HG03175 (cell line): Measurements from ENCODE around the gene DEPDC1B.
"Not testable (repeated sequence)": the region's sequence is repeated elsewhere in the genome, so short reads cannot be mapped to it uniquely, and the experiment has no call there.

ENCODE experiments used
- ATAC-seq: cut with Tn5 transposase; IDR thresholded peaks from one replicate; pipeline ENCODE4 v1.9.1; 2021; ENCODE audit warnings: mild to moderate bottlenecking, moderate library complexity; ENCODE audit not compliant: unreplicated experiment

DEPDC1B gene

DNA sequence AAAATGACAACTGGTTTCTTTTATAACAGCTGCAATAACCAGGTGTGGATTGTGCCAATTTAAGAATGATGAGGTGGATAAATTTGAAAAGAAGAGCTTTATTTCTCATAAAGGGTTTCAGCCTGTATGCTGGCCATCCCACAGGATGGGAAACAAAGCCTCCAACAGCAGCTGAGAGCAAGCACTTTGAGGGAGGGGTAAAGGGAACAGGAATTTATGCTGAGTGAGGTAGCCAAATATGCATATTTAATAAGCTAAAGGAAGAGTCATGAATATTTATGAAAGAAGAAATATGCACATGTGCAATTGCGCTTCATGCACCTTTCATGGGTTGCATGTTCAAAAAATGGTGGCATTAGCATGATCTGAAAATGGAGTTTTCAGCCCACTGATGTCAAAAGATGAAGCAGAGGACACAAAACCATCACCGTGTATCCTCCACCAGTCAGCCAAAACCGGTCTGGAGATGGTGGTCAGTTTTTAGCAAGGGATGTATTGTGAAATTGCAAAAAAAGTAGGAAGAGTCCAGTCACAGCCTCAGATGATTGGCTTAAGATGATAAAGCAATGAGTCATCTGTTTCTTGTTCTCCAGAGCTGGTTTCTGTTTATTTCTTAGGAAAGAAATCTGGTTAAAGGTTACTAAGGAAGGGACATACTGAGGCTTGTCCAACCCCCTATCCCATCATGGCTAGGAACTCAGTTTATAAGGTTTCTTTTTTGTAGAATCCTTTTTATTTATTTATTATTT lies 47.9 kb downstream of the DEPDC1B start:
- no peak for ATAC-seq

DNA sequence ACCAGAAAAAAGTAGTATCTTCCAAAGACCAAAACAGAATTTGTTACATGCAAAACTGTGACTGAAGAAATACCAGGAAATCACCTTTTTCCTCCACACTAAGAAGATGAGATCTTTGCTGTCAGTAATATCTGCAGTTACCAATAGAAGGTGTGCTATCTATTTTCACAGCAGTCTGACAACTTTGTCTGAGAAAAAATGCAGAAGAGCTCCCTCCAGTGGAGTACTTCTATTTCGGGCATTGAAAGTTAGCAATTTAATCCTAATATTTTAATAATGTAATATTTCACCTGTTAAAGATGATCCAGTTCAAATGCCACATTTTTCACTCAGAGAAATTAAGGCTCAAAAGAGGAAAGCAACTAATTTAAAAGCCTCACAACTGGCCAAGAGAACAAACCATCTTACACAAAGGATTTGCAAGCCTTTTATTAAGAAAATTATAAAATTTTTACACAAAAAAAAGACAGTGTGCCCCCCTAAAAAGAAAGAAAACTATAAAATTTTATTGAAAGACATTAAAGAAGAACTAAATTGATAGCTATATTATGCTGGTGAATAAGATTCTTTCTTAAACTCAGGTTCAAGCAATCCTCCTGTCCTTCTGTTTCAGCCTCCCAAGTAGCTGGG lies 50.6 kb downstream of the DEPDC1B start:
- peak; percentile 66 for ATAC-seq

DNA sequence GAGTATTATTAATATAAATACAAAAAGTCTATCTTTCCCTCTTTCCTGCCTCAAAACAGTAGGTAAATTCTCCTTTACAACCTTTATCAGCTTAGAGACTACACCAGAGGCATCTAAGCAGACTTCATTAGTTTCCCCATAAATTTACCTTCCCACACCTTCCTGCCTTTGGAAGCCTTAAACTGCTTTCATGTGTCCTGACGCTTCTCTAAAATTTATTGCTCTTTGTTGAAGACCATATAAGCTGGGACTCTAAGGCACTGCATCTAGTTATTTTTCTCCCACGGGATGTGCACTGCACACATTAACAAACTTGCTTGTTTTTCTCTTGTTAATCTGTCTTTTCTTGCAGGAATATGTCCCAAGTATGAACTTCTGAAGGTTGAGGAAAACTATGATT lies 51.8 kb downstream of the DEPDC1B start:
- ATAC-seq = no peak

DNA sequence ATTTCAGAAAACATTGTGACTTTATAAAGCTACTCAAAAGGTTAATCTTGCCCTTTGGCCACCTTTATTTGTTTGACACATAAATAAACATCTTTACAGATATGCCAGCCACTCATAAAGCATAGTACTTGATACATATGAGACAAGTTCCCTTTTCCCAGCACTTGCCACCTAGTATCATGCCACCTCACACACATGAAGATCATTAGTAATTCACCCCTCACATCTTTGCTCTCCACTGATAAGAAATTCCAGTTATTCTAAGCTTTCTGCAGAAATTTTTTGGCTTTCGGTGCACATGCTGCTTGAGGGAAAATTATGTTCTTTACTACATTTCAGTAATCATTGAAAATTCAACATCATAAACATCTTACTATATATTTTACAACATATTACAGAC lies 59.1 kb downstream of the DEPDC1B start:
- ATAC-seq = no peak

DNA sequence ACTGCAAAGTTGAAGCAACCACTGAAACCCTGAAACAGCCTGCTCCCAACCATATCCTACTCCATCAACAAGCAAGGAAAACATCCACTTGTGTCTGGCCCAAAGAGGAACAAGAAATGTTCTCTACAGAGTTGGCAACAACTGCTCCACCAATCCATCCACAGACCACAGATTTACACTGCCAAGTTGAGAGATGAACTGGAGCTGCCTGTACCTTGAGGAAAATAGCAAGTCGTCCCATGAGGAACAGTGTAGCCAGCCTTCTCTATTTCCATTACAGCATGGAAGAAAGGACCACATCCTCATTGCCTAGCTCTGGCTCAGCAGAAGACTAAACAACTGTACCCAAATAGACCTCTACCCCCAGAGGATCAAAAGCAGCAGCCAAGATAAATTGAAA lies 60.4 kb downstream of the DEPDC1B start:
- no peak for ATAC-seq

DNA sequence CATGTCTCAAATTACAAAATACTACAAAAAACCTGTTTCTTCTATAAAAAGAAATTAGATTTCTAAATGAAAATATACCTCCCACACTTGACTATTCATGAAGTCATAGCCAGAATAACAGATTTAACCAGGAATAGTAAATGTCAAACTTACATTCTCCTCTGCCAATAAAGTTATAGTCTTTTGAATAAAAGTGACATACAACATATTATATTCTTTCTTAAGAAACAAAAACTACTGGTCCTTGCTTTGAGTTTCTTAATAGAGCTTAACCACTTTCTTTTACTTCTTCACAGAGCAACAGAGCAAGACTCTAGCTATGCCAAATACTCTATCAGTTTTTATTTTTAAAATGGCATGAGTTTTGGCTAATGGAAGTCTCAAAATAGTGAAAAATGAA lies 61.7 kb downstream of the DEPDC1B start:
- no peak for ATAC-seq

DNA sequence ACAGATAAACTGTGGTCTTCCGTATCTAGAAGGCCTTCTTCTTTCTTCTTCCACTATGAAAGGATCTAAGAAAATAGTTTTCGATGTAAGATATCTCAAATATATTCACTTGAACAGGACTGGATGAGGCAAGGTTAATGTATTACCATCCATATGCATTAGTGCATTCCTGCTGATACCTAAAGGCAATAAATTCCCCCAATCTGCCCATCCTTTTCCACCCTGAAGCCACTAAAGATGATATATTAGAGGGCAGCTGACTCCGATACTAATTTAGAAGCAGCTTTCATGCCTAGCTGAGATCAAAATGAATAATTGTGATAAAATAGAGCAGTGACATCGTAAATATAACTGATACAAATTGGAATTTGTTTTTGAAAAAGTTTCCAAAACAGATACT lies 63.3 kb downstream of the DEPDC1B start:
- no peak for ATAC-seq

DNA sequence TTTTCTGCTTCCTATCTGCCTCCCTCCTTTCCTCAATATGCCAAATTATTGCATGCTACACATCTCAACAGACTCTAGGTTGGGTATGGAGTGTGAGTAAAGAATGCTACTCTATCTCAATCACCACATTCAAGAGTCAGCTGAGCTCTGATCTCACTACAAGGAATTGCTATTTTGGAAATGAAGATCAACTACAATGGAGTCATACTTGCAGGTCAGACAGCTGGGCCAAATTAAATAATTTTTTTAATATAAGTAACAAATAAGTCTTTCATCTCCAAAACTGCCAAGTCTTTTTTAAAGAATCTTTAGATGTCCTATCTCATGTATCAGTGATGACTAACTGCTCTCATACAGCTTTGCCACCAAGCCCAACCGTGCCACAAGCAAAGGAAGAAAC lies 64.0 kb downstream of the DEPDC1B start:
- no peak for ATAC-seq

DNA sequence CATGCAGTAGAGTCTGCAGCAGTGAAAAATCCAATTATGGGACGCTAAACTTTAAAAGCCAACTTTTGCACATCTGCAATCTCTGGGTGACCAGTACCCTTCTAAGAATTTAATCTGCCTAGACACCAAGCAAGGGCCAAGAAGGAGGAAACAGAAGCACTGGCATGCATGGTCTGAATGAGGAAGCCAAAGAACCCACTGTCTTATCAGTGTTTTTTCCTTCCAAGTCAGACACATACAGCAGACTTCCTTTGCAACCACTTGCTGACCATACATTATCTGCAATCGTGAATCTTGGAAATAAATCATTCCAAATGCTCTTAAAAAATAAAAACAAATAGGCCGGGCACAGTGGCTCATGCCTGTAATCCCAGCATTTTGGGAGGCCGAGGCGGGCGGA lies 65.9 kb downstream of the DEPDC1B start:
- ATAC-seq = no peak

DNA sequence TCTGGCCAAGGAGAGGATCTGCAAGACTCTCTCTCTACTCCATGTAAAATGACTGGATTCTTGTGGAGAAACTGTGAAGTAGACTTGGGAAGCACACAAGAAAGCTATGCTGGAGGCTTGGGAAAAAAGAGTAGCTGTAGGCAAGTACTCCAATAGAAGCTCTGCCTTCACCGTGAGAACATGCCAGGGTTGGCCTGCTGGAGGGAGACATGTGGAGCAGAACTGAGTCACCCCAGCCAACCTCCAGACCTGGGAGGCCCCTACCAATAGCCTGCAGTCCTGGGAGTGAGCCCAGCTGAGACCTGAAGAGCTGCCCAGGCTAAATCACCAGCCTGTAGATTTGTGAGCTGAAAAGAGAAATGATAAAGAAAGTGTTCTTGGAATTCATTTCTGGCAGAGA lies 66.6 kb downstream of the DEPDC1B start:
- ATAC-seq = no peak

DNA sequence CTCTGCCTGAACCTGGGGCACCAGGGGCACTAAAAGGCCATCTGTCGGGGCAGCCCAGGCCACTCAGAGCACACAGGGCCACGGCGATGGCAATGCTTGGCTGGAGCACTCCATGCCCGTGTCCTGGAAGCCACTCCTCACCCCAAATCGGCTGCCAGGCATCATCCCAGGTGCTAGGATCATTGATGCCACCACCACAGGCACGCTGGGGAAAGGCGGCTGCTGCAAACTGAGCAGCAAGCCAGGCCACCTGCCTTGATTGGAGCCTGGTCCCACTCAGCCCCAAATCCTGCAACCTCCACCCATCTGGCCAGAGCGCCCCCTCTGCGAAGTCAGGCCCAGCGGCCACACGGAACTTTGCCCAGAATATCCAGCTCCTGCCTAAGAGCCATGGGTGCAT lies 67.8 kb downstream of the DEPDC1B start:
- ATAC-seq = no peak

DNA sequence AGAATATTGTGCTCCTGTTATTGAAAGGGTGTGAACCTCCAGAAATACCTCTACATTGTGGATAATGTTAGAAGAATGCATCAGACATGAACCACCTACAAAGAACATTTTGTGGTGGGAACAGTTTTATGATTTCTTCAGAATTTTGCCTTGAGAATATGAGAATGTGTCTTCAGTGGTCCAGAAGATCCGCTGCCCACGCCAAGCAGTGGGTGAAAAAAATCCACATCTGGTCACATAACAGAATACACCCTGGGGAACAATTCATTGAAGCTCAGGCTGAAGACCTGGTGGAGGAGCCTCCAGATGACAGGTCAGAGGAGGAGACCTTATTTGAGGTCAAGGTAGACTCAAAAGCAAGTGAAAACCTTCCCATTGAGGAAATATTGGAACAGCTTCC lies 69.1 kb downstream of the DEPDC1B start:
- no peak for ATAC-seq

DNA sequence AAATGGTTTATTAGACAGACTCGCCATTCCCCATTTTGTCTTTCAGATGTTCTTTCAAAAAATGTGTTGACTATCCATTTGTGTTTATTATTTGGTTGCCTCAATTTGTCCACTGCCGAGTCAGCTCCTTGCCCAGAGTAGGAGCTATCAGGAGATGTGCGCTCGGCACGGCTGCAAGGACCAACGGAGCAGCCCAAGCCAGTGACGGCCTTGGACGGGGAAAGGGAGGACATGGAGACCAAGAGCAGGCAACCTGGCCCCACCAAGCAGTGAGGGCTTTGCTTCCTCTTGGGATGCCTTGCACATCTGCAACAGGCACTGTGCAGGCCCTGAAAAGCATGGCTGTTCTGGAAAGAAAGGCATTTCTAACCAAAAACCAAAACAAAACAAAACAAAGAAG lies 69.8 kb downstream of the DEPDC1B start:
- ATAC-seq = no peak

DNA sequence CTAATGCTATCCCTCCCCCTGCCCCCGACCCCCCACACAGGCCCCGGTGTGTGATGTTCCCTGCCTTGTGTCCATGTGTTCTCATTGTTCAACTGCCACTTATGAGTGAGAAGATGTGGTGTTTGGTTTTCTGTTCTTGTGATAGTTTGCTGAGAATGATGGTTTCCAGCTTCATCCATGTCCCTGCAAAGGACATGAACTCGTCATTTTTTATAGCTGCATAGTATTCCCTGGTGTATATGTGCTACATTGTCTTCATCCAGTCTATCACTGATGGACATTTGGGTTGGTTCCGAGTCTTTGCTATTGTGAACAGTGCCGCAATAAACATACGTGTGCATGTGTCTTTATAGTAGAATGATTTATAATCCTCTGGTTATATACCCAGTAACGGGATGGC lies 75.1 kb downstream of the DEPDC1B start:
- ATAC-seq = not testable (repeated sequence)

DNA sequence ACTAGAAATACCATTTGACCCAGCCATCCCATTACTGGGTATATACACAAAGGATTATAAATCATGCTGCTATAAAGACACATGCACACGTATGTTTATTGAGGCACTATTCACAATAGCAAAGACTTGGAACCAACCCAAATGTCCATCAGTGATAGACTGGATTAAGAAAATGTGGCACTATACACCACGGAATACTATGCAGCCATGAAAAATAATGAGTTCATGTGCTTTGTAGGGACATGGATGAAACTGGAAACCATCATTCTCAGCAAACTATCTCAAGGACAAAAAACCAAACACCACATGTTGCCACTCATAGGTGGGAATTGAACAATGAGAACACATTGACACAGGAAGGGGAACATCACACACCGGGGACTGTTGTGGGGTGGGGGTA lies 79.2 kb downstream of the DEPDC1B start:
- ATAC-seq = not testable (repeated sequence)

DNA sequence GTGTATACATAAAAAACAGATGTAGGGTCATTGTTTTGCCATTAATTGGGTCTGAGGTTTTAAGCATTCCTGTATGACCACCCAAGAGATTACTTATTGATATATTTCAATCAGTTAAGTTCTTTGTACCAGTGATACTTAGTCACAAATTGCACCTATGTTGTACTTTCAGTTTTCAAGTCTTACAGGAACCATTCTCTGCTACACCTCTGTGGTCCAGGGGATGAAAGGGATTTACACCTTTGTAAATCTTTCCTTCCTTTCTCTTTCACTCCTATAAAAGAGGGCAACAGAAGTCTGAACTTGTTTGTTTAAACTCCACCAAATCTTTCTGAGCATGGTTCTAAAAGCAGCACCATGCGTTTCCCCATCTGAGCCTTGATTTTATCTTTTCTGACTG lies 86.1 kb downstream of the DEPDC1B start:
- ATAC-seq = peak; percentile 62

DNA sequence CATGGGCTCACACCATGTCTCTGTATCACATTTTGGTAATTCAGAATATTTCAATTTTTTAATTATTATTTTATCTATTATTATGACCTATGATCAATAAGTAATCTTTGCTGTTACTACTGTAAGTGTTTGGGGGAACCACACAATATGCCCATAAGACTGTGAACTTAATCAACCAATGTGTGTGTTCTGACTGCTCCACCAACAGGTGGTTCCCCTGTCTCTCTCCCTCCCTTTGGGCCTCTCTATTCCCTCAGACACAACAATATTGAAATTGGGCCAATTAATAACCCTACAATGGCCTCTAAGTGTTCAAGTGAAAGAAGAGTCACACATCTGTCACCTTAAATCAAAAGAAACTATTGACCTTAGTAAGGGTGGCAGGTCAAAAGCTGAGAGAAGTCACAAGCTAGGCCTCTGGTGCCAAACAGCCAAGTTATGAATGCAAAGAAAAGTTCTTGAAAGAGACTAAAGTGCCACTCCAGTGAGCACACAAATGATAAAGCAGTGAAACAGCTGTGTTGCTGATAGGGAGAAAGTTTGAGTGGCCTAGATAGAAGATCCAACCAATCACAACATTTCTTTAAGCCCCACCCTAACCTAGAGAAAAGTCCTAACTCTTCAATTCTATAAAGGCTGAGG lies 88.7 kb downstream of the DEPDC1B start:
- no peak for ATAC-seq

DNA sequence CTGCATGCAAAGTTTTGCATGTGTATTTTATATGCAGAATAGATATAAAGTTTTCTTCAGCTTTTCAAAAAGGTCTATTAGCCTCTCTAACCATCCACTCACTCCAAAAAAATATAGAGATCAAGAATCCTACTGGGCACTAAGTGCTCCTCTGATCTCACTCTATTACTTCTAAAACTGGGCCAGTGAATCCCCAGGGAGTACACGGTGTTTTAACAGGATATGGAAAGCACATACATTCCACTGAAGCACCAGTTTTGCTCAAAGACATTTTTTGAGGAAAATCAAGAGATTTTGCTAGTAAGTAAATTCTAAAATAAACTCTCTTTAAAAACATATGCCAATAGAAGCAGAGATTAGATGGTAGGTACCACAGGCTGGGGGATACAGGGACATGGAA lies 95.2 kb downstream of the DEPDC1B start:
- no peak for ATAC-seq

DNA sequence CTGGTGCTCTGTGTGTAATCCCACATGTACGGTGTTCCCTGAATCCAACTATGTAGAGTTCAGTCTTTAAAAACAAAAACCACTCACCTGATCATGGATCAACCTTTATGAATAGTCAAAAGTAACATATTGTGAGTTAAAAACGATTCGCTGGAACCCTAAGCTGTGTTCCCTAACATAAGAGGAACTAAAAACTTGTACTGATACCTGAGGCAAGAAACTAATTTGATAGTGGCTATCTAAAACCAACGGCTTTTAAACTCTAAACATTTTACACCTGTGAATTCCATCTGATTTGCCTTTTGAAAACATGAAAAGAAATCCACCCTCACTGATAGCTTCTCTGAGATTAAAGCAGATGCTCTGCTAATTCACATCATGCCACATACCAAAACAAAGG lies 101.5 kb downstream of the DEPDC1B start:
- ATAC-seq = peak; percentile 49

DNA sequence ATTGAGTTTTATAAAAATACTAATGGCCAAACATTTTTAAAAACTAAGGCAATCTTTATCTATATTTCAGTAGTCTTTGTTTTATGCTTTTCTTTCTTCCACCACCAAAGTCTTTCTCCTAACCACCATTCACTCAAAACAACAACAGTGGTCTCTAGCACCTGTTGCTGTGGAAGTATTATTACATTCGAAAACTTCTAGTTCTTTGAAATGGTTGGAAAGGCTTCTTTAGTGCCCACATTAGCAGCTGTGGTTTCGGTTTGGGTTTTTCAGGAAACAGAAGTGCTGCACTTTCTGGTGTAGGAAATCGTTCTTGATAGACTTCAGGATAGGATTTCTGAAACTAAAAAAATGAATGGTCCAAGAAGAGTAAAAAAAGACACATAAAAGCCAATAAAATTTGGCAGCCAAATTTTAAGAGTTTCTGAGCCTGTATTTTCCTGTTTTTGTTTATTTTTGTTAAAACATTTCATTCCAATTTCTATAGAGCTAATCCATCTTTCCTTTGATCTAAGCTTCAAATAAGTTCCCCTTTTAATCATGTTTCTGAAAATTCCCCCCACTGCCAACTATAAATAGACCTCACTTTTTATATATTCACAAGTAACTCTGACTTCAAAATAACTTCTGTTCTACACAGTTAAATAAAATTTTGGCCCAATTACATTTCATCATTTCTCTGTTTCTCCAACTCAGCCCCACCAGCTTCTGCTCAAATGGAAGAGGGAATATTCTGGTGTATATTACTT lies 102.2 kb downstream of the DEPDC1B start:
- ATAC-seq = peak; percentile 84

DNA sequence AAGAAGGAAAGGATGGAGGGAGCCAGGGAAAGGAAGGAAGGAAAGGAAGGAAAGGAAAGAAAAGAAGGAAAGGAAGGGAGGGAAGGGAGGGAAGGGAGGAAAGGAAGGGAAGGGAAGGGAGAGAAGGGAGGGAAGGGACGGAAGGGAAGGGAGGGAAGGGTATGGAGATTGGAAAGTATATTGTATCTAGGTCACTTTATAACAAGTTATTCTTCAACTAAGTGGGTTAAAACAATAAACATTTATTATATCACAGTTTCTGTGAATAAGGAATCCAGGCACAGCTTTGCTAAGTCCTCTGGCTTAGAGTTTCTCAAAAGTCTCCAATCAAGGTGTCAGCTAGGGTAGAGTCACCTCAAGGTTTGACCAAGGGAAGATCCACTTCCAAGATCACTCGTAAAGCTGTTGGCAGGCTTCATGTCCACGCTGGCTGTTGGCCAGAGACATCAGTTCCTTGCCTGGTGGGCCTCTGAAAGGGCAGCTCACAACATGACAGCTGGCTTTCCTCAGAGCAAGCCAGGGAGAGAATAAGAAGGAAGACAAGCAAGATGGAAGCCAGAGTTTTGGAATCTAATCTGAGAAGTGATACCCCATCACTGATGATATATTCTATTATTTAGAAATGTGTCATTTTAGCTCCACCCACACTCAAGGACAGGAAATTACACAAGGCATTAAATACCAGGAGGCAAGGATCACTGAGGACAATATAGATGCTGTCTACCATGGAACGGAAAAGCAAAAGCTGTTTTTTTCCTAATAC lies 105.1 kb downstream of the DEPDC1B start:
- ATAC-seq = no peak
